H9 (cell line): ENCODE data around the gene SCN10A. TPM values are rescaled to one million over a fixed set of nuclear protein-coding genes. Genes with fewer than 3 reads are reported as not detected.
A peak's percentile ranks its signal among the peaks of the same experiment; 100 is the strongest.

ENCODE experiments used
- DNase-seq: peaks from one replicate; pipeline ENCODE4 v3.0.0-alpha.2; 2017
- H2AFZ ChIP-seq: one replicate; pipeline ENCODE4 v1.6.1; 2013; ENCODE audit warnings: mild to moderate bottlenecking, low read length, control low read depth, moderate library complexity
- H2AK5ac ChIP-seq: 2 replicates; pipeline ENCODE4 v1.6.1; 2013; ENCODE audit warnings: low read length, control low read depth, mixed read lengths; ENCODE audit not compliant: insufficient read length
- H2BK120ac ChIP-seq: one replicate; pipeline ENCODE4 v1.6.1; 2013; ENCODE audit warnings: low read depth, mild to moderate bottlenecking, low read length, control low read depth, inconsistent platforms; ENCODE audit not compliant: poor library complexity, severe bottlenecking
- H2BK12ac ChIP-seq: 2 replicates; pipeline ENCODE4 v1.6.1; 2013; ENCODE audit warnings: low read length, control low read depth, mixed read lengths, low read depth; ENCODE audit not compliant: insufficient read length
- H2BK15ac ChIP-seq: 2 replicates; pipeline ENCODE4 v1.6.1; 2013; ENCODE audit warnings: low read depth, low read length, control low read depth
- H2BK20ac ChIP-seq: one replicate; pipeline ENCODE4 v1.6.1; 2013; ENCODE audit warnings: low read depth, mild to moderate bottlenecking, low read length, control low read depth, inconsistent platforms; ENCODE audit not compliant: poor library complexity, severe bottlenecking
- H2BK5ac ChIP-seq: 2 replicates; pipeline ENCODE4 v1.6.1; 2013; ENCODE audit warnings: low read length, control low read depth, mixed read lengths; ENCODE audit not compliant: insufficient read length
- H3K14ac ChIP-seq: 2 replicates; pipeline ENCODE4 v1.6.1; 2013; ENCODE audit warnings: low read length, control low read depth; ENCODE audit not compliant: insufficient read depth
- H3K18ac ChIP-seq: 2 replicates; pipeline ENCODE4 v1.6.1; 2013; ENCODE audit warnings: low read depth, mild to moderate bottlenecking, mixed read lengths, low read length, control low read depth; ENCODE audit not compliant: insufficient read length
- H3K23ac ChIP-seq: 2 replicates; pipeline ENCODE4 v1.6.1; 2013; ENCODE audit warnings: low read length, control low read depth, mixed read lengths, low read depth; ENCODE audit not compliant: insufficient read length
- H3K23me2 ChIP-seq: 2 replicates; pipeline ENCODE4 v1.6.1; 2013; ENCODE audit warnings: low read depth, mild to moderate bottlenecking, mixed read lengths, low read length, control low read depth; ENCODE audit not compliant: insufficient read length, poor library complexity, severe bottlenecking
- H3K27ac ChIP-seq: 2 replicates; pipeline ENCODE4 v1.5.1; 2013; ENCODE audit warnings: low read length, control low read depth, mixed read lengths, low read depth; ENCODE audit not compliant: insufficient read length
- H3K27me3 ChIP-seq: 2 replicates; pipeline ENCODE4 v1.6.1; 2013; ENCODE audit warnings: low read length, control low read depth, inconsistent platforms; ENCODE audit not compliant: insufficient read depth
- H3K4ac ChIP-seq: 2 replicates; pipeline ENCODE4 v1.6.1; 2013; ENCODE audit warnings: low read depth, mild to moderate bottlenecking, control low read depth, inconsistent platforms, low read length, moderate library complexity
- H3K4me1 ChIP-seq: 2 replicates; pipeline ENCODE4 v1.6.1; 2013; ENCODE audit warnings: low read length, control low read depth, inconsistent platforms; ENCODE audit not compliant: insufficient read depth
- H3K4me2 ChIP-seq: 2 replicates; pipeline ENCODE4 v1.6.1; 2013; ENCODE audit warnings: low read length, control low read depth, mixed read lengths; ENCODE audit not compliant: insufficient read length, insufficient read depth
- H3K56ac ChIP-seq: 2 replicates; pipeline ENCODE4 v1.6.1; 2013; ENCODE audit warnings: low read depth, mild to moderate bottlenecking, mixed read lengths, low read length, control low read depth; ENCODE audit not compliant: insufficient read length
- H3K79me1 ChIP-seq: 2 replicates; pipeline ENCODE4 v1.6.1; 2013; ENCODE audit warnings: low read depth, mild to moderate bottlenecking, moderate library complexity, low read length, control low read depth, inconsistent platforms; ENCODE audit not compliant: insufficient read depth, poor library complexity, severe bottlenecking
- H3K79me2 ChIP-seq: 2 replicates; pipeline ENCODE4 v1.6.1; 2013; ENCODE audit warnings: low read length, control low read depth, inconsistent platforms; ENCODE audit not compliant: insufficient read depth
- H3K9ac ChIP-seq: 2 replicates; pipeline ENCODE4 v1.6.1; 2013; ENCODE audit warnings: low read length, control low read depth, mixed read lengths; ENCODE audit not compliant: insufficient read length; ENCODE audit errors: extremely low read depth
- H3K9me3 ChIP-seq: one replicate; pipeline ENCODE4 v1.6.1; 2013; ENCODE audit warnings: low read depth, low read length, inconsistent platforms; ENCODE audit not compliant: control insufficient read depth
- H3T11ph ChIP-seq: one replicate; pipeline ENCODE4 v1.6.1; 2013; ENCODE audit warnings: mild to moderate bottlenecking, low read length, control low read depth, inconsistent platforms
- H4K20me1 ChIP-seq: one replicate; pipeline ENCODE4 v1.6.1; 2013; ENCODE audit not compliant: control insufficient read depth, insufficient read length, insufficient read depth
- H4K5ac ChIP-seq: 2 replicates; pipeline ENCODE4 v1.6.1; 2013; ENCODE audit warnings: low read depth, mild to moderate bottlenecking, mixed read lengths, low read length, control low read depth; ENCODE audit not compliant: insufficient read length
- H4K8ac ChIP-seq: replicated peaks from 2 replicates; pipeline ENCODE4 v1.6.1; 2013; ENCODE audit warnings: low read length, control low read depth, mixed read lengths, low read depth; ENCODE audit not compliant: insufficient read length
- H4K91ac ChIP-seq: 2 replicates; pipeline ENCODE4 v1.6.1; 2013; ENCODE audit warnings: low read depth, mild to moderate bottlenecking, moderate library complexity, mixed read lengths, low read length, control low read depth; ENCODE audit not compliant: insufficient read length
- H3K27ac Mint-ChIP-seq, 3 experiments: 2 replicates in 2 of 3; 3 replicates in 1 of 3; pipeline ENCODE4 v1.8.0; 2020 to 2021; ENCODE audit warnings: mixed read lengths in 3 of 3, mild to moderate bottlenecking in 1 of 3, moderate library complexity in 1 of 3
- H3K27me3 Mint-ChIP-seq: 2 replicates; pipeline ENCODE4 v1.8.0; 2021; ENCODE audit warnings: low read depth, mild to moderate bottlenecking, moderate library complexity, mixed read lengths
- H3K36me3 Mint-ChIP-seq, 3 experiments: 2 replicates in 2 of 3; 3 replicates in 1 of 3; pipeline ENCODE4 v1.8.0; 2020 to 2021; ENCODE audit warnings: low read depth in 3 of 3, mixed read lengths in 3 of 3; ENCODE audit not compliant: insufficient read depth in 1 of 3
- H3K4me1 Mint-ChIP-seq, 2 experiments: 2 replicates each; pipeline ENCODE4 v1.8.0; 2020; ENCODE audit warnings: mixed read lengths in 2 of 2
- H3K4me3 Mint-ChIP-seq, 2 experiments: 2 replicates in 1 of 2; 3 replicates in 1 of 2; pipeline ENCODE4 v1.8.0; 2020 to 2021; ENCODE audit warnings: mild to moderate bottlenecking in 2 of 2, mixed read lengths in 2 of 2, moderate library complexity in 1 of 2
- H3K9me3 Mint-ChIP-seq, 2 experiments: 2 replicates in 1 of 2; 3 replicates in 1 of 2; pipeline ENCODE4 v1.8.0; 2020; ENCODE audit warnings: mild to moderate bottlenecking in 2 of 2, mixed read lengths in 2 of 2, moderate library complexity in 1 of 2
- WGBS: extraction: QIAGEN DNeasy Blood & Tissue Kit; methylation state at CpG from one replicate; pipeline ENCODE4 v1.1.7; 2013; ENCODE audit warnings: missing lambda C conversion rate, low lambda C conversion rate, mixed read lengths; ENCODE audit not compliant: insufficient read length; ENCODE audit errors: extremely low coverage; 5-methylcytosine and 5-hydroxymethylcytosine counted together
- total RNA-seq: library from RNA; stranded (reverse); gene quantifications from 2 replicates; pipeline ENCODE4 v1.2.1, GENCODE V29; 2021
- TF ChIP-seq, protein P1 (sequence below): fragments of 200-600 bp; sonication (generic); conservative IDR thresholded peaks from 3 replicates; pipeline ENCODE4 v1.8.0; 2021; ENCODE audit warnings: antibody characterized with exemption, mild to moderate bottlenecking

SCN10A gene
- total RNA-seq, 1 experiment from 2014 or later, result not detected

DNA sequence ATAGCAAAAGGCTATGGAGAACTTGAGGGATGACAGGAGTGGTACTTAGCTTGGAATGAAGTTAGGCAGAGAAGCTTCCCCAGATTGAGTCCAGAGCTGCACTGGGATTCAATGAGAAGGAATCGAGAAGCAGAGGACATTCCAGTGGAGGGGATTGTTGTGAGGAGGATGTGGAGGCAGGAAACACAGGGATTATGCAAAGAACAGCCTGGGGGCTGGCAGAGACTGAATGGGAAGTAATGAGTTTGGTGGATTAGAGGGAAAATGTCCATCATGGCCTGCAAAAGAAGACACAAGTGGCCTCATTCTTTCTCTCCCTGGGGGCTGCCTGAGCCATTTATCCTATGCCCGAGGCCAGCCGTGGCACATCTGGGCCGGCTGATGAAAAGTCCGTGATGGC lies 20.5 kb upstream of the SCN10A start:
- no peaks in the 10 kb centered on the region for H4K20me1 ChIP-seq
- no peak overlapping the region for H3K9ac ChIP-seq
- Mint-ChIP-seq H3K4me3 (no peak overlapping the region; a peak in 2 of 5 replicates), H3K4me1 (peaks cover 33 to 44% of the 10 kb centered on the region in 2 experiments), H3K36me3 (no peaks in the 10 kb centered on the region; a peak in 1 of 7 replicates), H3K9me3 (0 out of 5 replicates have a peak, but pooled peaks cover 0 to 3% of the 10 kb centered on the region in 2 experiments), H3K27me3 (peaks cover 5% of the 10 kb centered on the region), H3K27ac (peak overlapping the region in 2 of 3 experiments; percentile 53 to 56; a peak in 2 of 7 replicates)
- no peak for DNase-seq
- no peak overlapping the region for H3K4me2 ChIP-seq
- H4K91ac ChIP-seq, result no peak overlapping the region
- TF ChIP-seq, protein P1, sequence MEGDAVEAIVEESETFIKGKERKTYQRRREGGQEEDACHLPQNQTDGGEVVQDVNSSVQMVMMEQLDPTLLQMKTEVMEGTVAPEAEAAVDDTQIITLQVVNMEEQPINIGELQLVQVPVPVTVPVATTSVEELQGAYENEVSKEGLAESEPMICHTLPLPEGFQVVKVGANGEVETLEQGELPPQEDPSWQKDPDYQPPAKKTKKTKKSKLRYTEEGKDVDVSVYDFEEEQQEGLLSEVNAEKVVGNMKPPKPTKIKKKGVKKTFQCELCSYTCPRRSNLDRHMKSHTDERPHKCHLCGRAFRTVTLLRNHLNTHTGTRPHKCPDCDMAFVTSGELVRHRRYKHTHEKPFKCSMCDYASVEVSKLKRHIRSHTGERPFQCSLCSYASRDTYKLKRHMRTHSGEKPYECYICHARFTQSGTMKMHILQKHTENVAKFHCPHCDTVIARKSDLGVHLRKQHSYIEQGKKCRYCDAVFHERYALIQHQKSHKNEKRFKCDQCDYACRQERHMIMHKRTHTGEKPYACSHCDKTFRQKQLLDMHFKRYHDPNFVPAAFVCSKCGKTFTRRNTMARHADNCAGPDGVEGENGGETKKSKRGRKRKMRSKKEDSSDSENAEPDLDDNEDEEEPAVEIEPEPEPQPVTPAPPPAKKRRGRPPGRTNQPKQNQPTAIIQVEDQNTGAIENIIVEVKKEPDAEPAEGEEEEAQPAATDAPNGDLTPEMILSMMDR, result no peak
- H4K8ac ChIP-seq, result no peak overlapping the region
- no peak overlapping the region for H3K18ac ChIP-seq
- peaks cover 10% of the 10 kb centered on the region for H3K4me1 ChIP-seq
- no peak overlapping the region for H2AK5ac ChIP-seq
- H3K27ac ChIP-seq, result no peak overlapping the region
- H2BK120ac ChIP-seq, result no peak overlapping the region
- no peaks in the 10 kb centered on the region for H3K79me1 ChIP-seq
- H2BK15ac ChIP-seq, result no peak overlapping the region
- H3K23ac ChIP-seq, result no peak overlapping the region
- H3K4ac ChIP-seq, result no peak overlapping the region
- no peak overlapping the region for H4K5ac ChIP-seq
- H3K23me2 ChIP-seq, result no peaks in the 10 kb centered on the region
- H2BK20ac ChIP-seq, result no peak overlapping the region
- H2AFZ ChIP-seq, result no peak overlapping the region
- no peaks in the 10 kb centered on the region for H3K79me2 ChIP-seq
- H3T11ph ChIP-seq, result no peak overlapping the region
- no peaks in the 10 kb centered on the region for H3K9me3 ChIP-seq
- no peak overlapping the region for H2BK12ac ChIP-seq
- H2BK5ac ChIP-seq, result no peak overlapping the region
- H3K27me3 ChIP-seq, result no peaks in the 10 kb centered on the region
- H3K56ac ChIP-seq, result no peak overlapping the region
- no CpG with 5 or more reads among the region's 5 CpGs for WGBS
- H3K14ac ChIP-seq, result no peak overlapping the region
